ENCODE data around the gene CHCHD6. TPM values are rescaled to one million over a fixed set of nuclear protein-coding genes. Genes with fewer than 3 reads are reported as not detected.

The CHCHD6 gene
- total and polyA plus RNA-seq, 2 donors (not counting 3 experiments of a cell fraction or from before 2014, with no cell fraction given) = 8.4 to 10.1 TPM

DNA sequence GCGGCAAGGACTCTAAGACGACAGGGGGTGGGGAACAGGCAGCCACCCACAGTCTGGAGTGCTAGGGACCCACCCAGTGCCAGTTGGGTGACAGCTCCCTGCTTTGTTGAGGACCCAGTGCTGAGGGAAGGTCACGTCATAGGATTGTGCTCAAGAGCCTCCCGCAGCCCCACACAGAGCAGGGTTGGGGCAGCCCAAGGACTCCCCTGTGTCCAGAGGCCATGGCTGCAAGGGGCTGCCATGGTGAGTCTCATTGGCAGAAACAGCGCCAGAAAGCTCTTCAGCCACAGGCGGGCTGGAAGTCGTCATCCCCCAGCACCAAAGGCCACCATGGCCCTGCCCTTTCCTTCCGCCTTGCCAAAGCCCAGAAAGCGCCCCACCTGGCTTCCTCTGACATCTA, 241.9 kb downstream of the CHCHD6 start:
- DNase-seq (ENCODE audit: low read depth, low spot score) = no peak
- intact Hi-C loops (cut with micrococcal nuclease) (no loop called here), dilution Hi-C loops (cut with MboI; ENCODE audit: extremely low pct_ligation_motif_present, low sequenced_read_pairs) (no loop called here)
- H3K27me3 ChIP-seq (ENCODE audit: control insufficient read depth in 2 of 2, insufficient read depth in 2 of 2, low read length in 2 of 2) = no peaks in the 10 kb centered on the region
- TF ChIP-seq MYC (IDR thresholded peaks at IDR 0.05; ENCODE audit: low read depth, low read length) (no peak), EZH2 (IDR thresholded peaks at IDR 0.05; ENCODE audit: borderline replicate concordance, low read depth, low read length, severe bottlenecking) (no peak), FOS (IDR thresholded peaks at IDR 0.05; ENCODE audit: borderline replicate concordance, insufficient read depth, low read length) (no peak), POLR2AphosphoS5 (IDR thresholded peaks at IDR 0.05; ENCODE audit: insufficient read depth, low read depth, low read length) (no peak), JUN (IDR thresholded peaks at IDR 0.05; ENCODE audit: borderline replicate concordance, insufficient read depth, insufficient read length, low read depth) (no peak)
- TF ChIP-seq, protein P1, sequence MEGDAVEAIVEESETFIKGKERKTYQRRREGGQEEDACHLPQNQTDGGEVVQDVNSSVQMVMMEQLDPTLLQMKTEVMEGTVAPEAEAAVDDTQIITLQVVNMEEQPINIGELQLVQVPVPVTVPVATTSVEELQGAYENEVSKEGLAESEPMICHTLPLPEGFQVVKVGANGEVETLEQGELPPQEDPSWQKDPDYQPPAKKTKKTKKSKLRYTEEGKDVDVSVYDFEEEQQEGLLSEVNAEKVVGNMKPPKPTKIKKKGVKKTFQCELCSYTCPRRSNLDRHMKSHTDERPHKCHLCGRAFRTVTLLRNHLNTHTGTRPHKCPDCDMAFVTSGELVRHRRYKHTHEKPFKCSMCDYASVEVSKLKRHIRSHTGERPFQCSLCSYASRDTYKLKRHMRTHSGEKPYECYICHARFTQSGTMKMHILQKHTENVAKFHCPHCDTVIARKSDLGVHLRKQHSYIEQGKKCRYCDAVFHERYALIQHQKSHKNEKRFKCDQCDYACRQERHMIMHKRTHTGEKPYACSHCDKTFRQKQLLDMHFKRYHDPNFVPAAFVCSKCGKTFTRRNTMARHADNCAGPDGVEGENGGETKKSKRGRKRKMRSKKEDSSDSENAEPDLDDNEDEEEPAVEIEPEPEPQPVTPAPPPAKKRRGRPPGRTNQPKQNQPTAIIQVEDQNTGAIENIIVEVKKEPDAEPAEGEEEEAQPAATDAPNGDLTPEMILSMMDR (IDR thresholded peaks at IDR 0.05; ENCODE audit: extremely low read depth in 1 of 2, insufficient read depth in 1 of 2, low read depth in 1 of 2, low read length in 2 of 2) = no peak
- no peak for FAIRE-seq
- ChIA-PET POLR2A (no interaction called here), CTCF (interaction anchor here (0.9 kb wide), 1 partner anchor 14 kb away, joined by 3 read pairs; no protein-coding TSS in a partner anchor)
- BruUV-seq (replicated peaks) = no TSS peak
- H3K27ac ChIP-seq (ENCODE audit: insufficient read depth, low read depth, low read length) = no peak overlapping the region
- H3K79me2 ChIP-seq (ENCODE audit: control insufficient read depth, insufficient read depth, low read length) = no peaks in the 10 kb centered on the region
- H3K4me2 ChIP-seq (ENCODE audit: insufficient read depth, low read length) = no peak overlapping the region
- H4K20me1 ChIP-seq (replicated peaks; ENCODE audit: control insufficient read depth, extremely low read depth, insufficient read depth, low read length) = no peaks in the 10 kb centered on the region
- H3K9me1 ChIP-seq (replicated peaks; ENCODE audit: control insufficient read depth, extremely low read depth, insufficient read depth, low read length) = no peaks in the 10 kb centered on the region
- H3K9ac ChIP-seq (replicated peaks; ENCODE audit: extremely low read depth, insufficient read depth, low read length) = no peak overlapping the region
- no peaks in the 10 kb centered on the region for H3K4me1 ChIP-seq (ENCODE audit: control insufficient read depth, extremely low read depth, insufficient read depth, low read length)
- H3K4me3 ChIP-seq (replicated peaks in 1 of 3; ENCODE audit: insufficient read depth in 1 of 3, low read depth in 1 of 3, low read length in 3 of 3) = no peak overlapping the region
- H3K36me3 ChIP-seq (ENCODE audit: control insufficient read depth in 2 of 2, extremely low read depth in 1 of 2, insufficient read depth in 2 of 2, low read length in 2 of 2) = no peaks in the 10 kb centered on the region
- H2AFZ ChIP-seq (ENCODE audit: low read depth, low read length) = no peak overlapping the region
- no peaks in the 10 kb centered on the region for H3K9me3 ChIP-seq (replicated peaks; ENCODE audit: control insufficient read depth, insufficient read depth, low read length)

Measured in endothelial cell of umbilical vein (primary cell).